Endodermal cell (in vitro differentiated cells): ENCODE results near the gene VWA3A. TPM values are rescaled to one million over a fixed set of nuclear protein-coding genes. Genes with fewer than 3 reads are reported as not detected.
"Not testable (repeated sequence)": the region's sequence is repeated elsewhere in the genome, so short reads cannot be mapped to it uniquely, and the experiment has no call there.

Experiments
- DNase-seq: peaks from one replicate; pipeline ENCODE4 v3.0.0-alpha.2; 2017
- H3K27ac ChIP-seq: 2 replicates; pipeline ENCODE4 v1.5.1; 2013; ENCODE audit warnings: mild to moderate bottlenecking, low read depth, low read length, moderate library complexity
- H3K27me3 ChIP-seq: 2 replicates; pipeline ENCODE4 v1.6.1; 2013; ENCODE audit warnings: mild to moderate bottlenecking, low read length, moderate library complexity; ENCODE audit not compliant: insufficient read depth, control insufficient read depth, poor library complexity, severe bottlenecking
- H3K36me3 ChIP-seq: 2 replicates; pipeline ENCODE4 v1.7.0; 2013; ENCODE audit warnings: mild to moderate bottlenecking, low read length, moderate library complexity; ENCODE audit not compliant: control insufficient read depth, insufficient read depth
- H3K4me1 ChIP-seq: one replicate; pipeline ENCODE4 v1.7.0; 2013; ENCODE audit warnings: low read length; ENCODE audit not compliant: control insufficient read depth, insufficient read depth
- H3K4me3 ChIP-seq: 2 replicates; pipeline ENCODE4 v1.5.1; 2013; ENCODE audit warnings: mild to moderate bottlenecking, low read length, moderate library complexity
- H3K9ac ChIP-seq: 2 replicates; pipeline ENCODE4 v1.6.1; 2013; ENCODE audit warnings: mild to moderate bottlenecking, low read length, moderate library complexity; ENCODE audit not compliant: poor library complexity, severe bottlenecking; ENCODE audit errors: extremely low read depth
- H3K9me3 ChIP-seq: 2 replicates; pipeline ENCODE4 v1.6.1; 2013; ENCODE audit warnings: mild to moderate bottlenecking, low read length, moderate library complexity; ENCODE audit not compliant: control insufficient read depth
- H3K27ac Mint-ChIP-seq: 2 replicates; pipeline ENCODE4 v1.8.0; 2020; ENCODE audit warnings: mixed read lengths
- H3K27me3 Mint-ChIP-seq: 2 replicates; pipeline ENCODE4 v1.8.0; 2021; ENCODE audit warnings: mild to moderate bottlenecking, mixed read lengths; ENCODE audit not compliant: insufficient read depth
- H3K36me3 Mint-ChIP-seq: 2 replicates; pipeline ENCODE4 v1.8.0; 2020; ENCODE audit warnings: low read depth, mixed read lengths
- H3K4me1 Mint-ChIP-seq: 2 replicates; pipeline ENCODE4 v1.8.0; 2020; ENCODE audit warnings: mixed read lengths
- H3K4me3 Mint-ChIP-seq: 2 replicates; pipeline ENCODE4 v1.8.0; 2020; ENCODE audit warnings: mild to moderate bottlenecking, moderate library complexity, mixed read lengths
- H3K9me3 Mint-ChIP-seq: 2 replicates; pipeline ENCODE4 v1.8.0; 2020; ENCODE audit warnings: mild to moderate bottlenecking, mixed read lengths
- WGBS, 2 experiments: methylation state at CpG; one replicate each; pipeline versions ENCODE4 v1.1.5 to v1.1.7; 2013; ENCODE audit warnings: missing lambda C conversion rate in 2 of 2, mixed read lengths in 1 of 2; ENCODE audit not compliant: insufficient coverage in 1 of 2, insufficient read length in 1 of 2; 5-methylcytosine and 5-hydroxymethylcytosine counted together
- total RNA-seq, 2 donors: library from RNA; stranded (reverse); fragmentation: NEBNext Ultra II Directional in 1 of 2; extraction: Animal tissue kit (Norgen Biotek cat#: 25700) in 1 of 2; gene quantifications; 2 replicates in 1 of 2; 3 replicates in 1 of 2; pipeline ENCODE4 v1.2.1, GENCODE V29; 2021
- TF ChIP-seq, protein P1 (sequence below): fragments of 200-600 bp; sonication (generic); conservative IDR thresholded peaks from 2 replicates; pipeline ENCODE4 v1.5.0; 2021; ENCODE audit warnings: antibody characterized with exemption, mild to moderate bottlenecking

The VWA3A gene
- total RNA-seq, 2 donors from 2014 or later: 0.18 to 0.40 TPM

DNA sequence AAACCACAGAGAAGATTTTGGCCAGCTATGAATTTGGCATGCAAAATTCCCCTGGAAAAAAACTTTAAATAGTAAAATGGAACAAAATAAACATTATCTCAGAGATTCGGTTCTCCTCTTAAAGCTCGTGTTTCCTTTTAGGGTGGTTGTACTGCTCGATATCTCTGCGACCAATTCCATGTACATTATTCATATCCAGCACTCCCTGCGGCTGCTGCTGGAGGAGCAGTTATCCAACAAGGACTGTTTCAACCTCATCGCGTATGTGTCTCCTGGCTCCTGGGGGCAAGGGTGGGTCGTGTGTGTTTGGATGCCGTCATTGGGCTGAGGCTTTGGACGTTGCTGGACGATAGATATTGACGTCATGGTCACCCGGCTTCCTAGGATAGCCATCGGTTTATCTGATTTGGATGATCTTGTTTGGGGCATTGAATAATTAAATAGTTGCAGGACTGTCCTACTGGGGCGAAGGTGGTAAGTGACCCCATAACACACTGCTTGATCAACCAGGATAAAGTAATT is 33.8 kb downstream of the VWA3A start:
- Mint-ChIP-seq H3K9me3 (peaks cover 5% of the 10 kb centered on the region), H3K27ac (no peak overlapping the region), H3K27me3 (peaks cover 16% of the 10 kb centered on the region), H3K36me3 (no peaks in the 10 kb centered on the region), H3K4me1 (no peaks in the 10 kb centered on the region), H3K4me3 (no peak overlapping the region)
- Histone ChIP-seq H3K36me3 (no peaks in the 10 kb centered on the region), H3K27me3 (peaks cover 6% of the 10 kb centered on the region), H3K9me3 (peaks cover 3% of the 10 kb centered on the region), H3K4me1 (no peaks in the 10 kb centered on the region), H3K27ac (no peak overlapping the region), H3K4me3 (no peak overlapping the region), H3K9ac (no peak overlapping the region)
- no peak for DNase-seq
- 91 to 93% methylated on average over 6 to 15 of the region's 15 CpGs for WGBS, 2 experiments
- TF ChIP-seq, protein P1, sequence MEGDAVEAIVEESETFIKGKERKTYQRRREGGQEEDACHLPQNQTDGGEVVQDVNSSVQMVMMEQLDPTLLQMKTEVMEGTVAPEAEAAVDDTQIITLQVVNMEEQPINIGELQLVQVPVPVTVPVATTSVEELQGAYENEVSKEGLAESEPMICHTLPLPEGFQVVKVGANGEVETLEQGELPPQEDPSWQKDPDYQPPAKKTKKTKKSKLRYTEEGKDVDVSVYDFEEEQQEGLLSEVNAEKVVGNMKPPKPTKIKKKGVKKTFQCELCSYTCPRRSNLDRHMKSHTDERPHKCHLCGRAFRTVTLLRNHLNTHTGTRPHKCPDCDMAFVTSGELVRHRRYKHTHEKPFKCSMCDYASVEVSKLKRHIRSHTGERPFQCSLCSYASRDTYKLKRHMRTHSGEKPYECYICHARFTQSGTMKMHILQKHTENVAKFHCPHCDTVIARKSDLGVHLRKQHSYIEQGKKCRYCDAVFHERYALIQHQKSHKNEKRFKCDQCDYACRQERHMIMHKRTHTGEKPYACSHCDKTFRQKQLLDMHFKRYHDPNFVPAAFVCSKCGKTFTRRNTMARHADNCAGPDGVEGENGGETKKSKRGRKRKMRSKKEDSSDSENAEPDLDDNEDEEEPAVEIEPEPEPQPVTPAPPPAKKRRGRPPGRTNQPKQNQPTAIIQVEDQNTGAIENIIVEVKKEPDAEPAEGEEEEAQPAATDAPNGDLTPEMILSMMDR: no peak

DNA sequence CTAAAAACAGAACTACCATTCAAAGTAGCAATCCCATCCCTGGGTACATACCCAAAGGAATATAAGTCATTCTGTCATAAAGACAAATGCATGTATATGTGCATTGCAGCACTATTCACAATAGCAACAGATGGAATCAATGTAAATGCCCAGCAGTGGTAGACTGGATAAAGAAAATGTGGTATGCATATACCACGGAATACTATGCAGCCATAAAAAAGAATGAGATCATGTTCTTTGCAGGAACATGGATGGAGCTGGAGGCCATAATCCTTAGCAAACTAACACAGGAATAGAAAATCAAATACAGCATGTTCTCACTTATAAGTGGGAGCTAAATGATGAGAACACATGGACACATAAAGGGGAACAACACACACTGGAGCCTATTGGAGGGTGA is 36.2 kb downstream of the VWA3A start:
- H3K4me1 ChIP-seq, H3K4me3 Mint-ChIP-seq, H3K4me3 ChIP-seq, H3K9me3 Mint-ChIP-seq, H3K27ac ChIP-seq, DNase-seq, H3K9ac ChIP-seq, H3K27ac Mint-ChIP-seq, H3K4me1 Mint-ChIP-seq, H3K36me3 Mint-ChIP-seq, H3K9me3 ChIP-seq, H3K27me3 ChIP-seq, H3K36me3 ChIP-seq: not testable (repeated sequence)
- peaks cover 11% of the 10 kb centered on the region for H3K27me3 Mint-ChIP-seq
- WGBS, 2 experiments: 95 to 100% methylated on average over 1 of the region's 1 CpG

DNA sequence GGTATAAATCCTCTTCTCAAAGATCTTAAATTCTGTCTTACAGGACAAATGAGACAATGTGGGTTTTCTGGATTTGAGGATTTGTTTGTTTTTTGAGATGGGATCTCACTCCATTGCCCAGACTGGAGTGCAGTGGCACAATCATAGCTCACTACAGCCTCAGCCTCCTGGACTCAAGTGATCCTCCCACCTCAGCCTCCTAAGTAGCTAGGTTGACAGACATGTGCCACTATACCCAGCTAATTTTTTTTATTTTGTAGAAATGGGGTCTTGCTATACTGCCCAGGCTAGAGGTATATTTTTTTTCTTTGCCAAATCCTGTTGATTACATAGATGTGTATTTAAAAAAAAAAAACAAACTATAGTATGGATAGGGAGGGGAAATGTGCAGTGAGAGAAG is 38.2 kb downstream of the VWA3A start:
- H3K27ac Mint-ChIP-seq: no peak overlapping the region
- Histone ChIP-seq H3K9me3 (peaks cover 3% of the 10 kb centered on the region), H3K27me3 (peaks cover 6% of the 10 kb centered on the region)

More for the DNA sequence above, 38.2 kb downstream of the VWA3A start:
- Histone ChIP-seq H3K4me1 (no peaks in the 10 kb centered on the region), H3K27ac (no peak overlapping the region), H3K4me3 (no peak overlapping the region), H3K9ac (no peak overlapping the region), H3K36me3 (no peaks in the 10 kb centered on the region)
- TF ChIP-seq, protein P1: no peak
- H3K9me3 Mint-ChIP-seq: peaks cover 5% of the 10 kb centered on the region
- H3K4me1 Mint-ChIP-seq: no peaks in the 10 kb centered on the region
- H3K4me3 Mint-ChIP-seq: no peak overlapping the region
- no peak for DNase-seq
- H3K27me3 Mint-ChIP-seq: peaks cover 11% of the 10 kb centered on the region
- H3K36me3 Mint-ChIP-seq: no peaks in the 10 kb centered on the region
